ENCODE results near the gene HYDIN.

The HYDIN gene

GRCh38 chr16:71230122-71230845, at the start of gene HYDIN:
TSS of gene HYDIN (minus strand) at chr16:71230722. CDS start at chr16:71186895, 43,827 bp downstream.
- DNase-seq (ENCODE audit: low spot score) = peak; percentile 3

GRCh38 chr16:71276589-71277334, 46.2 kb upstream of the HYDIN start:
- no peak for DNase-seq (ENCODE audit: low spot score)

- no peak for DNase-seq (ENCODE audit: low spot score)
Observed at GRCh38 chr16:71273384-71273783, 42.9 kb upstream of the HYDIN start.

- no peak for DNase-seq (ENCODE audit: low spot score)
Observed at GRCh38 chr16:71264299-71264698, 33.8 kb upstream of the HYDIN start.

GRCh38 chr16:71263582-71263981, 33.1 kb upstream of the HYDIN start:
- DNase-seq (ENCODE audit: low spot score) = no peak

GRCh38 chr16:71262391-71262790, 31.9 kb upstream of the HYDIN start:
- DNase-seq (ENCODE audit: low spot score) = no peak

- no peak for DNase-seq (ENCODE audit: low spot score)
Observed at GRCh38 chr16:71260995-71261394, 30.5 kb upstream of the HYDIN start.

GRCh38 chr16:71259086-71259485, 28.6 kb upstream of the HYDIN start:
- DNase-seq (ENCODE audit: low spot score) = no peak

- DNase-seq (ENCODE audit: low spot score) = no peak
Observed at GRCh38 chr16:71258372-71258771, 27.9 kb upstream of the HYDIN start.

- DNase-seq (ENCODE audit: low spot score) = no peak
Observed at GRCh38 chr16:71257768-71258167, 27.2 kb upstream of the HYDIN start.

GRCh38 chr16:71255721-71256120, 25.2 kb upstream of the HYDIN start:
- no peak for DNase-seq (ENCODE audit: low spot score)

- DNase-seq (ENCODE audit: low spot score) = no peak
Observed at GRCh38 chr16:71254832-71255525, 24.5 kb upstream of the HYDIN start.

- DNase-seq (ENCODE audit: low spot score) = no peak
Observed at GRCh38 chr16:71250461-71251235, 20.1 kb upstream of the HYDIN start.

GRCh38 chr16:71249399-71249798, 18.9 kb upstream of the HYDIN start:
- DNase-seq (ENCODE audit: low spot score) = no peak

- no peak for DNase-seq (ENCODE audit: low spot score)
Observed at GRCh38 chr16:71247478-71247877, 17.0 kb upstream of the HYDIN start.

- no peak for DNase-seq (ENCODE audit: low spot score)
Observed at GRCh38 chr16:71246309-71246708, 15.8 kb upstream of the HYDIN start.

GRCh38 chr16:71244521-71244920, 14.0 kb upstream of the HYDIN start:
- DNase-seq (ENCODE audit: low spot score) = no peak

GRCh38 chr16:71242601-71243000, 12.1 kb upstream of the HYDIN start:
- DNase-seq (ENCODE audit: low spot score) = no peak

- no peak for DNase-seq (ENCODE audit: low spot score)
Observed at GRCh38 chr16:71242036-71242435, 11.5 kb upstream of the HYDIN start.

GRCh38 chr16:71229344-71229743, 1.2 kb downstream of the HYDIN start:
- no peak for DNase-seq (ENCODE audit: low spot score)

GRCh38 chr16:71226229-71227141, 4.0 kb downstream of the HYDIN start:
- no peak for DNase-seq (ENCODE audit: low spot score)
